ACHN (cell line): ENCODE results near the gene OR8J1.
A peak's percentile ranks its signal among the peaks of the same experiment; 100 is the strongest.
"Not testable (repeated sequence)": the region's sequence is repeated elsewhere in the genome, so short reads cannot be mapped to it uniquely, and the experiment has no call there.

Experiments used
- DNase-seq: peaks from one replicate; pipeline ENCODE4 v3.0.0-alpha.2; 2015
- in situ Hi-C: cut with HindIII; loops from 2 replicates; pipeline ENCODE4 v1.10.0; 2017; ENCODE audit warnings: low sequenced_read_pairs, low pct_ligation_motif_present, low pct_unique_long_range_greater_than_20kb

Gene OR8J1

GRCh38 chr11:56353991-56354390 lies at the start of gene OR8J1:
OR8J1 (plus strand) TSS chr11:56354291; CDS start chr11:56360247, 5,956 bp downstream.
- in situ Hi-C loops, result no loop called here
- DNase-seq, result no peak

- in situ Hi-C loops, result no loop called here
- DNase-seq, result no peak
Measured at GRCh38 chr11:56307836-56308235, 46.3 kb upstream of the OR8J1 start.

- in situ Hi-C loops, result no loop called here
- DNase-seq, result no peak
Measured at GRCh38 chr11:56314844-56315243, 39.2 kb upstream of the OR8J1 start, which contains the start of gene OR8K3. OR8K3 (plus strand) TSS chr11:56315144; CDS start chr11:56318307, 3,163 bp downstream.

DNA sequence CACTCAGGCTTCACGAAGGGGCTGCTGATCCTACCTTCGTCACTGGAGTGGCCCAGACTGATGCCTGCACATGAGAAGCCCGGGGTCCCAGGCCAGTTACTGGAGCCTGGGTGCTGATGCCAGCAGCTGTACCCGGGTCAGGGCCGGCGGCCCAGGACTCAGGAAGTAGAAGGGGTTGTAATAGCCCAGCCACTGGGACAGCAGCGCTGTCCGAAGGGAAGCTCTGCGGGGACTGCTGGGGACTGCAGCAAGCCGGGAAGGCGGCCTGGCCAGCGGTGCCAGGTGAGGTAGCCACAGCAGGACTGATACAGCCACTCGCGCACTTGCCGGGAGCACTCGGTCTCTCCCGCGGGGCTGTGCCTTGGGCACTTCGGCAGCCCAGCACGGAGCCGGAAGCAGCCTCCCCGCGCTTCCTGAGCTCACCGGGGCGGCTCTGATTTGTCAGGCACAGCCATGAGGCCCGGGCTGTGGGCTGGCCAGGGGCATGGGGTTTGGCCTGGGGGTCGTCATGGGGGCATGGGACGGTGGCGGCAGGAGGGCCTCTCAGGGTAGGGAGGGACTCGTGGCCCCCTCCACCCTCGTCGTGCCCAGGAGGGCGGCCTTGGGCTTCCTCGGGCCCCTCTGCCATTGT lies 22.1 kb upstream of the OR8J1 start:
- DNase-seq, result no peak
- in situ Hi-C loops, result no loop called here

DNA sequence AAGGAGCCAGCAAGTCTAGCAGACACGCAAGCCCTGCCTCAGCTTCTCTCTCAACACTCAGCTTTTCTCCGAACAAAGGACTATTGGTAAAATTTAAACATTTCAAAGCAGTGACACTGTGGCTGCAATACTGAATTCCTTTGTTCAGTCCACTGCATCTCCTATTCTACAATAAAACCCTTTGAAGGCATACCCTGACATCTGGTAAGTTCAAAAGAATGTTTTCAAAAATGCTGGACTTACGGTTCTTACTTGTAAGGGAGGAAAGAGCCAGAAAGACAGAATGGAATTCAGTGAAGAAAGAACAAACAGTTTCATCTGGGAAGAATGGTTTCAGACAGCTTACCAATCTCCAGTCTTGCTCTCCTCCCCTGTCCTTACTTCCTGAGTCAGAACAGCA lies 20.9 kb upstream of the OR8J1 start:
- in situ Hi-C loops, result no loop called here
- no peak for DNase-seq

DNA sequence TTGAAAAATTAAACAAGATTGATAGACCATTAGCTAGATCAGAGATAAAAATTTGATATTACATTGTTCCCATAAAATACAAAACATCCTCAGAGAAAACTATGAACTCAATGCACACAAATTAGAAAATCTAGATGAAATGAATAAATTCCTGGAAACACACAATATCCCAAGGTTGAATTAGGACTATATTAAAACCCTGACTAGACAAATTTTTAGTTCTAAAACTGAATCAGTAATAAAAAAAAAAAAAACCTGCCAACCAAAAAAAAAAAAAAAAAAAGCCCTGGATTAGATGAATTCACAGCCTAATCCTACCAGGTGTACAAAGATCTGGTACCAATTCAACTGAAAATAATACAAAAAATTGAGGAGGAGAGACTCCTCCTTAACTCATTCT lies 13.8 kb upstream of the OR8J1 start:
- in situ Hi-C loops, result no loop called here

DNA sequence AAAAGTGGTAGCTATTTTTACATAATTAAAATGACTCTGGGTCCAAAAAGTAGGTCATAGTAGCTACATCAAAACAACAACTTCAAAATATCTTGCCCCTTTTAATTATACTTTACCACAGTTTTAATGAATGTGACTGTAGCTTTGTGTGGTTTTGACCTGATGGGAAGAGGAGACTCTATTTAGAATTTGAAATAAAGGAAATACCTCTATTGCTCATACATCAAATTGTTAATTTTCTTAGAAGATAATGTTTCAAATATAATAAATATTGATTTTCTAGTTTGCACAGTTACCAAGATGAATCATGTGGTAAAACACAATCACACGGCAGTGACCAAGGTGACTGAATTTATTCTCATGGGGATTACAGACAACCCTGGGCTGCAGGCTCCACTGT lies 8.4 kb upstream of the OR8J1 start, which contains the start of gene OR8K1:
OR8K1 (plus strand) TSS at position 301 of the 400 bp plus-strand sequence; CDS start at position 301, 0 bp downstream.
- in situ Hi-C loops, result no loop called here
- DNase-seq, result no peak

More for the DNA sequence above, 13.8 kb upstream of the OR8J1 start:
- DNase-seq, result no peak

DNA sequence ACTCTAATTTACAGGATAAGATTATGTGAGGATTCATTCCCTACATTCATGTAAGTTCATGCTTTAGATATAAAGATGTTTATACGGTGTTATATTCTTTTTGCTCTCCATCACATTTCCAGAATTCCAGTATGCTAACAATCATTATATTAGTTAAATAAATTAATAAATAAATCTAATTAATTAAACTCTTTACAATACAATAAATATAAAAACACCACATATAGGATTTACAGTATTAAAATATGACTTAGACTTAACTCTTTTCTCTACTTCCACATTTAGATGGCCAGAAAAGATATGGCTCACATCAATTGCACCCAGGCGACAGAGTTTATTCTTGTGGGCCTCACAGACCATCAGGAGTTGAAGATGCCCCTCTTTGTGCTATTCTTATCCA lies 21.2 kb downstream of the OR8J1 start, which contains the start of gene OR8U1:
OR8U1 (plus strand) TSS at position 301 of the 400 bp plus-strand sequence; CDS start at position 301, 0 bp downstream.
- in situ Hi-C loops, result no loop called here

DNA sequence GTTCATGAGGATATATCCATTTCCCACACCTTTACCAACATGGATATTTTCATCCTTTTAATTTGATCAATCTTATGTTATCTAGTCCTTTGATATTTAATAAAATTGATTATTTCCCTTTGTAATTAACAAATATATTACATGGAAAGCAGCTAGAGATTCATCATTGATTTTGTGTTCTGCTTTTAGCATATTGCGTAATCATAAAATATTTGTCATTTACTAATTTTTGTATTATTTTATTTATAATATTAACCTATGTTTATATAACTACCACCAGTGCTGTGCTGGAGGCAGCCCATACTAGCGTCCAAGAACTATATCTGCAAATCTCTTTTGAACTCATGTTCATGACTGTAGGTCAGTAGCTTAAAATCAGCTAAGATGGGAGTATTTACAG lies 26.0 kb downstream of the OR8J1 start:
- no peak for DNase-seq

More for the DNA sequence above, 21.2 kb downstream of the OR8J1 start, which contains the start of gene OR8U1:
- no peak for DNase-seq

DNA sequence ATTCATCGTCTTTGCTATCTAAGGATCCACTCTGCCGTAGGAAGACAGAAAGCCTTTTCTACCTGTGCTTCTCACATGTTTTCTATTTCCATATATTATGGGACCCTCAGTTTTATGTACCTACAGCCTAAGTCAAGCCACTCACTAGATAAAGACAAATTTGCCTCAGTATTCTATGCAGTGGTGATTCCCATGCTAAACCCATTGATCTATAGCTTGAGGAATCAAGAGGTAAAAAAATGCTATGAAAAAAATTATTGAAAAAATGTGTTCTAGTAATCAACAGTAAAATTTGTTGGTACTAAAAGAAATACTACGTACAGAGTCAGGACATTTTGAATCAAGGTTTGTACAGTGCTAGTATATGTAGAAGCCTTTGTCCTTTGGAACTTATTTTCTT lies 40.3 kb downstream of the OR8J1 start:
- DNase-seq, result no peak
- in situ Hi-C loops, result no loop called here

More for the DNA sequence above, 26.0 kb downstream of the OR8J1 start:
- in situ Hi-C loops, result no loop called here

GRCh38 chr11:56396047-56396446 lies 42.0 kb downstream of the OR8J1 start:
- peak; percentile 1 for DNase-seq

DNA sequence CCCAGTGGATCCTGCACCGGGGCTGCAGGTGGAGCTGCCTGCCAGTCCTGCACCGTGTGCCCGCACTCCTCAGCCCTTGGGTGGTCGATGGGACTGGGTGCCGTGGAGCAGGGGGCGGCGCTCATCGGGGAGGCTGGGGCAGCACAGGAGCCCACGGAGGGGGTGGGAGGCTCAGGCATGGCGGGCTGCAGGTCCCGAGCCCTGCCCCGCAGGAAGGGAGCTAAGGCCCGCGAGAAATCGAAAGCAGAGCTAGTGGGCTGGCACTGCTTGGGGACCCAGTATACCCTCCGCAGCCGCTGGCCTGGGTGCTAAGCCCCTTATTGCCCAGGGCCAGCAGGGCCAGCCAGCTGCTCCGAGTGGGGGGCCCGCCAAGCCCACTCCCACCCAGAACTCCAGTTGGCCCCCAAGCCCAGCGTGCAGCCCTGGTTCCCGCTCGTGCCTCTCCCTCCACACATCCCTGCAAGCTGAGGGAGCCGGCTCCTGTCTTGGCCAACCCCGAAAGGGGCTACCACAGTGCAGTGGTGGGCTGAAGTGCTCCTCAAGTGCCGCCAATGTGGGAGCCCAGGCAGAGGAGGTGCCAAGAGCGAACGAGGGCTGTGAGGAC lies 47.9 kb downstream of the OR8J1 start:
- in situ Hi-C loops, DNase-seq: not testable (repeated sequence)

More at GRCh38 chr11:56396047-56396446, 42.0 kb downstream of the OR8J1 start:
- in situ Hi-C loops, result no loop called here

DNA sequence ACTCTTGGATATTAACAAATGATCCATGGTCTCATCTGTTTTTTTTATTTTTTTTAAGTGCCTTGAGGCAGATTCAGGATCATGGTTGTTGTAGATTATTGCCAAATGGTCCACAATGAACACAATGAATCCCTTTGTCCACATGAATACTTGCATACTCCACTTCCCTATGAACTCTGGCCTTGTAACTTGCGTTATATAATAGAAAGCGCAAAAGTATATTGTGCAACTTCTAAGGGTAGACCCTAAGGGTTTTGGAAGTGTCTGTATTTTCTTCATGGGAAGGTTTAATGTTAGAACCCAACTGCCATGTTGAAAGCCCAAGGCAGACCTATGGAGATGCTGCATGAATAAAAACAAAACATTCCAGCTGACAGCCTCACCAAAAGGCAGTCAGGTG lies 50.3 kb downstream of the OR8J1 start:
- in situ Hi-C loops, result no loop called here

DNA sequence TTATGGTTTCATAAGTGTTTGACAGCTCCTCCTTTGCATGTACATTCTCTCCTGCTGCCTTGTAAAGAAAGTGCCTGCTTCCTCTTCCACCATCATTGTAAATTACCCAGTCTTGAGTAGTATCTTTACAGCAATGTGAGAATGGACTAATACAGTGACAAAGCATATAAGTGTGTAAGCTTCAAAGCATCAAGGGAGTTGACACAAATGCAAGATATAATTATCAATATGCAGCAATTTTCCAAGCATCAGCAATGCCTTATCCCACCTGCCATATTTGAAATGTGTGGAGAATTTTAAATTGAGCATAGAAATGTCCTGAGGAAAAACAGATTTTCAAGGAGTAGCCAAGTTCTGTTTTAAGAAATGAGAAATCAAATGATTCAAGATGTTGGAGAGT lies 56.7 kb downstream of the OR8J1 start:
- DNase-seq, result no peak
- in situ Hi-C loops, result no loop called here

More for the DNA sequence above, 50.3 kb downstream of the OR8J1 start:
- DNase-seq, result no peak
